ENCODE measurements around the gene CCDC110. TPM values are rescaled to one million over a fixed set of nuclear protein-coding genes. Genes with fewer than 3 reads are reported as not detected.

Gene CCDC110
- total RNA-seq, 1 experiment from 2014 or later, result 4.3 TPM

DNA sequence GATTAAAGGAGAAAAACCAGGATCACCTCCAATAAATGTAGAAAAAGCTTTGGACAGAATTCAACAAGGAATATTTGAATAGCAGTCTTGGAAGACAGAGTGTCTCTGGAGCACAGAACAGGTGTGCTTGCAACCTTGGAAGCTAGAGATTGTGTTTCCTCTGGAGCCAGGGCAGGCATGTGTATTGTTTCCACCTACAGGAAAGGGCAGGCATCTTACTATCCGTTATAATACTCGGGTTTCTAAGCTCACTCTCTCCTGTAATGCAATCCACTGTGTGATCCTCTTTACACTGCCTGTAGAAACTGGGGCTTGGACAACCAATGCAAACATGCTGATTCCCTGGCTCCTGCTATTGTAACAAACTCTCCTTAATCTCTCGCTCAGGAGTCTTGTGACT is 14.4 kb downstream of the CCDC110 start:
- intact Hi-C loops (cut with micrococcal nuclease; ENCODE audit: unreplicated experiment), result no loop called here
- no peaks in the 10 kb centered on the region for H3K36me3 ChIP-seq (ENCODE audit: low read depth)
- CTCF ChIA-PET, result no interaction called here
- TF ChIP-seq, protein P1, sequence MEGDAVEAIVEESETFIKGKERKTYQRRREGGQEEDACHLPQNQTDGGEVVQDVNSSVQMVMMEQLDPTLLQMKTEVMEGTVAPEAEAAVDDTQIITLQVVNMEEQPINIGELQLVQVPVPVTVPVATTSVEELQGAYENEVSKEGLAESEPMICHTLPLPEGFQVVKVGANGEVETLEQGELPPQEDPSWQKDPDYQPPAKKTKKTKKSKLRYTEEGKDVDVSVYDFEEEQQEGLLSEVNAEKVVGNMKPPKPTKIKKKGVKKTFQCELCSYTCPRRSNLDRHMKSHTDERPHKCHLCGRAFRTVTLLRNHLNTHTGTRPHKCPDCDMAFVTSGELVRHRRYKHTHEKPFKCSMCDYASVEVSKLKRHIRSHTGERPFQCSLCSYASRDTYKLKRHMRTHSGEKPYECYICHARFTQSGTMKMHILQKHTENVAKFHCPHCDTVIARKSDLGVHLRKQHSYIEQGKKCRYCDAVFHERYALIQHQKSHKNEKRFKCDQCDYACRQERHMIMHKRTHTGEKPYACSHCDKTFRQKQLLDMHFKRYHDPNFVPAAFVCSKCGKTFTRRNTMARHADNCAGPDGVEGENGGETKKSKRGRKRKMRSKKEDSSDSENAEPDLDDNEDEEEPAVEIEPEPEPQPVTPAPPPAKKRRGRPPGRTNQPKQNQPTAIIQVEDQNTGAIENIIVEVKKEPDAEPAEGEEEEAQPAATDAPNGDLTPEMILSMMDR (conservative IDR thresholded peaks at IDR 0.05), result no peak
- TF ChIP-seq EZH2 (IDR thresholded peaks at IDR 0.05; ENCODE audit: low read depth), result no peak
- H3F3A ChIP-seq (ENCODE audit: insufficient read depth, low read depth), result no peaks in the 10 kb centered on the region
- no peak overlapping the region for H3K27ac ChIP-seq
- no peak overlapping the region for H3K4me2 ChIP-seq
- no peaks in the 10 kb centered on the region for H3K9me3 ChIP-seq (ENCODE audit: insufficient read depth, low read depth)
- no peaks in the 10 kb centered on the region for H3K27me3 ChIP-seq (ENCODE audit: insufficient read depth, low read depth)
- H3K9me2 ChIP-seq (ENCODE audit: insufficient read depth), result no peaks in the 10 kb centered on the region
- DNase-seq, result no peak
- POLR2A ChIA-PET (ENCODE audit: unreplicated experiment), result no interaction called here
- no peaks in the 10 kb centered on the region for H3K4me1 ChIP-seq (replicated peaks; ENCODE audit: insufficient read depth)
- no peak overlapping the region for H3K4me3 ChIP-seq
- no peaks in the 10 kb centered on the region for H3K79me2 ChIP-seq (ENCODE audit: low read depth)
- H2AFZ ChIP-seq, result no peak overlapping the region
- no TSS peak for BruUV-seq (replicated peaks)
- no peaks in the 10 kb centered on the region for H4K20me1 ChIP-seq (ENCODE audit: insufficient read depth)

DNA sequence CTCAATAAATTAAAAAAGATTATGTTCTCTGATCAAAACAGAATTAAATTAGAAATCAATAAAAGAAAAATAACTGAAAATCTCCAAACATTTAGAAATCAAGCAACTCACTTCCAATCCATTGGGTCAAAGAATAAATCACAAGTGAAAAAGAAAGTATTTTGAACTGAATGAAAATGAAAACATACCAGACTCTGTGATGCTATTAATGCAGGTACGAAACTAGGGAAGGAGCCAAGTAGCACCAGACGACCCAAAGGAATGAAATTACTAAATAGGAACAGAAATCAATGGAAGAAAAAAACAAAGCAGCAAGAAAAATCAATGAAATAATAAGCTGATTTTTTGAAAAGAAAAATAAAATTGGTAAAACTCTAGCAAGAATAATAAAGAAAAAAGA is 15.4 kb downstream of the CCDC110 start:
- H3K4me3 ChIP-seq, result no peak overlapping the region
- no peak overlapping the region for H3K27ac ChIP-seq
- BruUV-seq (replicated peaks), result no TSS peak
- H3K4me1 ChIP-seq (replicated peaks; ENCODE audit: insufficient read depth), result no peaks in the 10 kb centered on the region
- H3K27me3 ChIP-seq (ENCODE audit: insufficient read depth, low read depth), result no peaks in the 10 kb centered on the region
- TF ChIP-seq, protein P1 (conservative IDR thresholded peaks at IDR 0.05), result no peak
- no peak for TF ChIP-seq EZH2 (IDR thresholded peaks at IDR 0.05; ENCODE audit: low read depth)
- H3K9me3 ChIP-seq (ENCODE audit: insufficient read depth, low read depth), result no peaks in the 10 kb centered on the region
- H3K4me2 ChIP-seq, result no peak overlapping the region
- H4K20me1 ChIP-seq (ENCODE audit: insufficient read depth), result no peaks in the 10 kb centered on the region
- H2AFZ ChIP-seq, result no peak overlapping the region
- ChIA-PET CTCF (interaction anchor here (0.6 kb wide), 1 partner anchor 441 kb away, joined by 3 read pairs; no protein-coding TSS in a partner anchor), POLR2A (ENCODE audit: unreplicated experiment) (no interaction called here)
- no peaks in the 10 kb centered on the region for H3K79me2 ChIP-seq (ENCODE audit: low read depth)
- intact Hi-C loops (cut with micrococcal nuclease; ENCODE audit: unreplicated experiment), result no loop called here
- H3K36me3 ChIP-seq (ENCODE audit: low read depth), result no peaks in the 10 kb centered on the region
- no peaks in the 10 kb centered on the region for H3F3A ChIP-seq (ENCODE audit: insufficient read depth, low read depth)
- H3K9me2 ChIP-seq (ENCODE audit: insufficient read depth), result no peaks in the 10 kb centered on the region
- no peak for DNase-seq

DNA sequence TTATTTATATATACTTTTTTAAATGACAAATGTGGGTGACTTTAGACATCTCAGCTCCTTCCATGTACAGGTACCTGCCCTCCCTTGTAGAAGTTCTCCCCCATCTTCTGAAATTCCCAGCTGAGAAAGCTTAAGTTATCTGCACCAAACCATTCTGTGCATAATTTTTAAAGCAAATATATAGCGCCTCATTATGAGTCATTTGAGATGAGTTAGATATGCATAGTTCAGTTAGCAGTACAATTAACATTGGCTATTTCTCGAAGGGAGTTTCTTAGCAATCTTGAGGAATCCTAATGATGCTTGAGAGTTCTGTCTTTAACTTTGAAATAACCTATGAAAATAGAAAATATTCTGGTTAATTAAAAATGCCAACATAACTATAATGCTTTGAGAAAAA is 26.3 kb downstream of the CCDC110 start:
- CTCF ChIA-PET, result no interaction called here
- H3K4me1 ChIP-seq (replicated peaks; ENCODE audit: insufficient read depth), result no peaks in the 10 kb centered on the region
- no peaks in the 10 kb centered on the region for H3K79me2 ChIP-seq (ENCODE audit: low read depth)
- DNase-seq, result no peak
- no peak overlapping the region for H3K4me3 ChIP-seq
- no peaks in the 10 kb centered on the region for H4K20me1 ChIP-seq (ENCODE audit: insufficient read depth)
- H3F3A ChIP-seq (ENCODE audit: insufficient read depth, low read depth), result no peaks in the 10 kb centered on the region
- no peak overlapping the region for H3K27ac ChIP-seq
- TF ChIP-seq, protein P1 (conservative IDR thresholded peaks at IDR 0.05), result no peak
- TF ChIP-seq EZH2 (IDR thresholded peaks at IDR 0.05; ENCODE audit: low read depth), result no peak
- H2AFZ ChIP-seq, result no peak overlapping the region
- no peaks in the 10 kb centered on the region for H3K9me2 ChIP-seq (ENCODE audit: insufficient read depth)
- no peaks in the 10 kb centered on the region for H3K36me3 ChIP-seq (ENCODE audit: low read depth)
- H3K4me2 ChIP-seq, result no peak overlapping the region
- intact Hi-C loops (cut with micrococcal nuclease; ENCODE audit: unreplicated experiment), result no loop called here
- no peaks in the 10 kb centered on the region for H3K9me3 ChIP-seq (ENCODE audit: insufficient read depth, low read depth)
- POLR2A ChIA-PET (ENCODE audit: unreplicated experiment), result no interaction called here
- no TSS peak for BruUV-seq (replicated peaks)
- H3K27me3 ChIP-seq (ENCODE audit: insufficient read depth, low read depth), result no peaks in the 10 kb centered on the region

All from PC-9 (cell line).